DMS153 treated with DMSO at 0.1 percent for 48 hours (cell line): ENCODE measurements around the gene ABHD16B.
"Not testable (repeated sequence)": the region's sequence is repeated elsewhere in the genome, so short reads cannot be mapped to it uniquely, and the experiment has no call there.

Experiments
- DNase-seq: peaks from one replicate; lab custom pipeline; 2025; ENCODE audit not compliant: unreplicated experiment; lab: John Stamatoyannopoulos, UW

The ABHD16B gene

GRCh38 chr20:63834491-63834880 is 26.8 kb upstream of the ABHD16B start:
- DNase-seq: no peak

GRCh38 chr20:63835021-63835858 is 26.1 kb upstream of the ABHD16B start:
- peak; percentile 58 for DNase-seq

GRCh38 chr20:63836458-63837344 is 24.6 kb upstream of the ABHD16B start:
- DNase-seq: no peak

GRCh38 chr20:63837479-63837878 is 23.8 kb upstream of the ABHD16B start:
- no peak for DNase-seq

- DNase-seq: no peak
These were observed 21.7 kb upstream of the ABHD16B start for GRCh38 chr20:63839620-63840019.

- DNase-seq: no peak
These were observed 20.9 kb upstream of the ABHD16B start for GRCh38 chr20:63840405-63840828.

- no peak for DNase-seq
These were observed 19.0 kb upstream of the ABHD16B start for GRCh38 chr20:63842258-63842657.

GRCh38 chr20:63843222-63843621 is 18.1 kb upstream of the ABHD16B start:
- DNase-seq: no peak

GRCh38 chr20:63843778-63844177 is 17.5 kb upstream of the ABHD16B start:
- DNase-seq: no peak

- DNase-seq: no peak
These were observed 16.7 kb upstream of the ABHD16B start for GRCh38 chr20:63844511-63844991.

GRCh38 chr20:63846128-63846771 is 15.0 kb upstream of the ABHD16B start:
- no peak for DNase-seq

GRCh38 chr20:63846888-63847236 is 14.4 kb upstream of the ABHD16B start:
- DNase-seq: no peak

GRCh38 chr20:63847237-63848002 is 13.9 kb upstream of the ABHD16B start:
- no peak for DNase-seq

GRCh38 chr20:63848003-63848911 is 13.0 kb upstream of the ABHD16B start:
- no peak for DNase-seq

GRCh38 chr20:63850689-63851547 is 10.4 kb upstream of the ABHD16B start:
- no peak for DNase-seq

GRCh38 chr20:63851548-63851943 is 9.8 kb upstream of the ABHD16B start:
- DNase-seq: not testable (repeated sequence)

GRCh38 chr20:63853733-63854068 is 7.6 kb upstream of the ABHD16B start:
- not testable (repeated sequence) for DNase-seq

- DNase-seq: no peak
These were observed 7.1 kb upstream of the ABHD16B start for GRCh38 chr20:63854069-63854765.
